SK-N-MC (cell line): ENCODE data around the gene ARL6IP4.

Experiments used
- EZH2 ChIP-seq: fragments of 200-600 bp; sonication (generic); IDR thresholded peaks from one replicate; pipeline ENCODE4 v1.6.1; 2017; ENCODE audit warnings: antibody characterized with exemption
- FOXP2 ChIP-seq: optimal IDR thresholded peaks from 2 replicates; pipeline ENCODE3; 2011; ENCODE audit warnings: mild to moderate bottlenecking, moderate library complexity; ENCODE audit not compliant: insufficient read depth; ENCODE audit errors: extremely low read length, control extremely low read depth
- POLR2AphosphoS5 ChIP-seq: IDR thresholded peaks from 2 replicates; pipeline ENCODE4 v1.6.1; 2012; ENCODE audit warnings: mild to moderate bottlenecking, low read depth, low read length, borderline replicate concordance

DNA sequence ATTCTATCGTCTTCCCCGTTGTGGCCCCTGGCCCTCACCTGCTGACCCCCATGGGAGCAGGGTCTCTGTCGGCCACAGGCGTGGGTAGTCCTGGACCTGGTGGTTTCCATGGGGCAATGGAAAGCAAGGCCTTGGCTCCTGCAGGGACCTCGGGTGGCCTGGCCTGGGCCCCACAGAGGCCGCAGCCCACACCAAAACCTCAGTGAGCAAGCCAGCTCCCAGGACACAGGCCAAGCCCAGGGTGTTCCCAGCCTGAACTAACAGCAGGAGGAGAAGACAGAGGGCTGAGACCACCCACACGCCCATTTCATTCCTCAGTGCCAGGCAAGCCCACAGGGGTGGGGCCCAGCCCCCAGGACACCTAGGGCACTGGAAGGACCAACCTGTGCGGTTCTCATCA, 31.1 kb upstream of the ARL6IP4 start:
- no peak for TF ChIP-seq EZH2
- TF ChIP-seq POLR2AphosphoS5 = no peak
- TF ChIP-seq FOXP2 = no peak
